Peyer's patch (tissue), 4 donors: ENCODE results near the gene AKAIN1.

Experiments
- CTCF ChIP-seq, 6 experiments: fragments of 450-650 bp in 4 of 6; fragments of 200-600 bp in 2 of 6; sonication (generic) in 1 of 6; IDR thresholded peaks; one replicate each; pipeline ENCODE4 v1.5.1; 2017 to 2019; ENCODE audit warnings: antibody characterized with exemption in 6 of 6, mild to moderate bottlenecking in 3 of 6, moderate library complexity in 1 of 6
- POLR2A ChIP-seq, 2 donors: fragments of 450-650 bp; IDR thresholded peaks; one replicate each; pipeline ENCODE4 v1.5.1; 2017; ENCODE audit warnings: antibody characterized with exemption in 2 of 2, mild to moderate bottlenecking in 2 of 2, moderate library complexity in 2 of 2

- TF ChIP-seq POLR2A (IDR thresholded peaks at IDR 0.05) (no peak), CTCF (IDR thresholded peaks at IDR 0.05) (no peak)
Measured at GRCh38 chr18:5197461-5197860, 404 bp upstream of the AKAIN1 start.
